HepG2 (cell line): ENCODE results near the gene CCDC88C. TPM values are rescaled to one million over a fixed set of nuclear protein-coding genes. Genes with fewer than 3 reads are reported as not detected.

Source experiments
- ATAC-seq: fragments of 200-7000 bp; cut with Tn5 transposase; 3 replicates; pipeline ENCODE4 v1.9.1; 2020; ENCODE audit warnings: mild to moderate bottlenecking, moderate library complexity
- BruUV-seq: library from RNA; stranded (reverse); fragments of 400-500 nt; replicated peaks from 2 replicates; lab custom pipeline; 2021; lab: Mats Ljungman, UMichigan
- CTCF ChIA-PET: fragments of 300-600 bp; formaldehyde crosslinking; extraction: SDS; loops from one replicate; lab custom pipeline; 2021; ENCODE audit warnings: low total read pairs, inconsistent platforms, low intra/inter-chr PET ratio; lab: Yijun Ruan, JAX
- POLR2A ChIA-PET: fragments of 350-600 bp; sonication (Branson Sonifier 250); formaldehyde crosslinking; loops from one replicate; lab custom pipeline; 2020; ENCODE audit warnings: antibody characterized with exemption, inconsistent platforms; lab: Yijun Ruan, JAX
- DNase-seq: peaks from one replicate; pipeline ENCODE4 v3.0.0-alpha.2; 2015; ENCODE audit warnings: low spot score
- FAIRE-seq: peaks from 3 replicates; lab custom pipeline; 2011; peaks lifted over from hg19 to GRCh38; lab: Jason Lieb, UNC
- H2AFZ ChIP-seq: one replicate; pipeline ENCODE4 v1.6.1; 2011; ENCODE audit warnings: low read length, inconsistent platforms
- H3K27ac ChIP-seq: fragments of 300-600 bp; 3 replicates; pipeline ENCODE4 v1.8.0; 2011; ENCODE audit warnings: mixed run types, mild to moderate bottlenecking, mixed read lengths, low read length, inconsistent platforms; ENCODE audit not compliant: insufficient read depth; ENCODE audit errors: extremely low read length
- H3K27me3 ChIP-seq, 2 experiments: fragments of 200-600 bp in 1 of 2; 2 replicates in 1 of 2; 3 replicates in 1 of 2; pipeline versions ENCODE4 v1.6.0 to v1.8.0; 2011; ENCODE audit warnings: low read length in 2 of 2, mild to moderate bottlenecking in 2 of 2, moderate library complexity in 2 of 2, inconsistent platforms in 1 of 2; ENCODE audit not compliant: insufficient read depth in 2 of 2, control insufficient read depth in 1 of 2
- H3K36me3 ChIP-seq, 2 experiments: fragments of 200-600 bp in 1 of 2; replicated peaks in 1 of 2; 2 replicates in 1 of 2; 3 replicates in 1 of 2; pipeline versions ENCODE4 v1.5.1 to v1.8.0; 2011; ENCODE audit warnings: low read length in 2 of 2, inconsistent platforms in 1 of 2; ENCODE audit not compliant: insufficient read depth in 2 of 2, control insufficient read depth in 1 of 2
- H3K4me1 ChIP-seq: 2 replicates; pipeline ENCODE4 v1.5.1; 2012; ENCODE audit warnings: low read length, inconsistent platforms; ENCODE audit not compliant: insufficient read depth
- H3K4me2 ChIP-seq: 2 replicates; pipeline ENCODE4 v1.6.0; 2011; ENCODE audit warnings: low read depth, low read length, inconsistent platforms
- H3K4me3 ChIP-seq, 3 experiments: fragments of 200-600 bp in 1 of 3; sonication (generic), shearing (Covaris generic) in 1 of 3; replicated peaks in 1 of 3; 2 replicates each; pipeline ENCODE4 v1.5.1; 2011 to 2016; ENCODE audit warnings: low read length in 3 of 3, inconsistent platforms in 2 of 3, low read depth in 2 of 3, mild to moderate bottlenecking in 2 of 3, control low read depth in 1 of 3, mixed read lengths in 1 of 3; ENCODE audit not compliant: insufficient read depth in 1 of 3
- H3K79me2 ChIP-seq: one replicate; pipeline ENCODE4 v1.6.1; 2011; ENCODE audit warnings: low read length, inconsistent platforms; ENCODE audit not compliant: insufficient read depth
- H3K9ac ChIP-seq: 2 replicates; pipeline ENCODE4 v1.6.0; 2011; ENCODE audit warnings: mild to moderate bottlenecking, low read depth, low read length, inconsistent platforms; ENCODE audit not compliant: insufficient read depth
- H3K9me3 ChIP-seq: 2 replicates; pipeline ENCODE4 v1.5.1; 2012; ENCODE audit warnings: mild to moderate bottlenecking, low read length
- H4K20me1 ChIP-seq: 2 replicates; pipeline ENCODE4 v1.6.0; 2011; ENCODE audit warnings: inconsistent platforms, mild to moderate bottlenecking, low read length, moderate library complexity; ENCODE audit not compliant: insufficient read depth
- AKAP8 ChIP-seq: sonication (generic); formaldehyde crosslinking; IDR thresholded peaks from 2 replicates; pipeline ENCODE4 v1.5.1; 2020; ENCODE audit warnings: mild to moderate bottlenecking, missing genetic modification reagents
- ARID2 ChIP-seq: sonication (generic); formaldehyde crosslinking; IDR thresholded peaks from 2 replicates; pipeline ENCODE4 v1.8.1; 2022; ENCODE audit warnings: mild to moderate bottlenecking, missing genetic modification reagents, borderline replicate concordance
- GPBP1L1 ChIP-seq: sonication (generic); formaldehyde crosslinking; IDR thresholded peaks from 2 replicates; pipeline ENCODE4 v1.5.0; 2020; ENCODE audit warnings: mild to moderate bottlenecking, missing genetic modification reagents
- JUN ChIP-seq: sonication (generic); formaldehyde crosslinking; IDR thresholded peaks from 2 replicates; pipeline ENCODE4 v1.4.0; 2020; ENCODE audit warnings: mild to moderate bottlenecking, missing genetic modification reagents
- MEF2D ChIP-seq: sonication (generic); formaldehyde crosslinking; IDR thresholded peaks from 2 replicates; pipeline ENCODE4 v1.5.1; 2020; ENCODE audit warnings: mild to moderate bottlenecking, missing genetic modification reagents
- NFYC ChIP-seq: IDR thresholded peaks from 2 replicates; pipeline ENCODE4 v1.6.1; 2016; ENCODE audit warnings: missing genetic modification reagents, missing compliant biosample characterization
- NKX3-1 ChIP-seq: sonication (generic); formaldehyde crosslinking; IDR thresholded peaks from 2 replicates; pipeline ENCODE4 v1.5.0; 2020; ENCODE audit warnings: missing genetic modification reagents
- NRL ChIP-seq: sonication (generic); formaldehyde crosslinking; IDR thresholded peaks from 2 replicates; pipeline ENCODE4 v1.5.0; 2020; ENCODE audit warnings: missing genetic modification reagents, mild to moderate bottlenecking, moderate library complexity, borderline replicate concordance
- RCOR2 ChIP-seq: IDR thresholded peaks from 2 replicates; pipeline ENCODE4 v1.6.1; 2016; ENCODE audit warnings: missing biosample characterization, missing genetic modification reagents
- SNAPC2 ChIP-seq: sonication (generic); formaldehyde crosslinking; IDR thresholded peaks from 2 replicates; pipeline ENCODE4 v1.8.1; 2022; ENCODE audit warnings: mild to moderate bottlenecking, missing genetic modification reagents
- YEATS2 ChIP-seq: sonication (generic); formaldehyde crosslinking; IDR thresholded peaks from 2 replicates; pipeline ENCODE4 v1.4.0; 2020; ENCODE audit warnings: missing genetic modification reagents, borderline replicate concordance
- ZNF234 ChIP-seq: sonication (generic); formaldehyde crosslinking; conservative IDR thresholded peaks from 2 replicates; pipeline ENCODE4 v1.5.1; 2020; ENCODE audit warnings: mild to moderate bottlenecking, missing genetic modification reagents
- ZNF343 ChIP-seq: sonication (generic); formaldehyde crosslinking; IDR thresholded peaks from 2 replicates; pipeline ENCODE4 v1.4.0; 2020; ENCODE audit warnings: mild to moderate bottlenecking, missing genetic modification reagents
- ZNF362 ChIP-seq: sonication (generic); formaldehyde crosslinking; IDR thresholded peaks from 2 replicates; pipeline ENCODE4 v1.4.0; 2020; ENCODE audit warnings: missing genetic modification reagents, mild to moderate bottlenecking, borderline replicate concordance
- ZNF44 ChIP-seq: sonication (generic); formaldehyde crosslinking; IDR thresholded peaks from 2 replicates; pipeline ENCODE4 v1.5.1; 2020; ENCODE audit warnings: mild to moderate bottlenecking, missing genetic modification reagents
- ZNF503 ChIP-seq: sonication (generic); formaldehyde crosslinking; IDR thresholded peaks from 2 replicates; pipeline ENCODE4 v1.4.0; 2020; ENCODE audit warnings: missing genetic modification reagents
- ZNF639 ChIP-seq: conservative IDR thresholded peaks from 2 replicates; pipeline ENCODE4 v1.6.1; 2018; ENCODE audit warnings: missing genetic modification reagents
- ZNF674 ChIP-seq: sonication (generic); formaldehyde crosslinking; IDR thresholded peaks from 2 replicates; pipeline ENCODE4 v1.5.0; 2020; ENCODE audit warnings: low read depth, mild to moderate bottlenecking, missing genetic modification reagents
- ZNF678 ChIP-seq: sonication (generic); formaldehyde crosslinking; IDR thresholded peaks from 2 replicates; pipeline ENCODE4 v1.4.0; 2020; ENCODE audit warnings: mild to moderate bottlenecking, missing genetic modification reagents
- ZNF792 ChIP-seq: IDR thresholded peaks from 2 replicates; pipeline ENCODE4 v1.6.1; 2016
- WGBS: methylation state at CpG from one replicate; pipeline ENCODE4 v1.1.6; 2017; ENCODE audit warnings: low lambda C conversion rate; 5-methylcytosine and 5-hydroxymethylcytosine counted together
- in situ Hi-C: cut with HindIII; loops from 2 replicates; pipeline ENCODE4 v1.10.0; 2017; ENCODE audit warnings: low pct_unique_long_range_greater_than_20kb; ENCODE audit not compliant: extremely low pct_ligation_motif_present
- intact Hi-C: fragments of 100-400 bp; cut with micrococcal nuclease; formaldehyde crosslinking; loops from one replicate; pipeline ENCODE4 v1.10.0; 2022; ENCODE audit not compliant: unreplicated experiment
- polyA plus RNA-seq, 8 experiments: library from polyadenylated mRNA; depleted of rRNA in 3 of 8; stranded (reverse) in 7 of 8; unstranded in 1 of 8; fragments of >200 nt; fragmentation: Illumina TruSeq in 4 of 8; extraction: Trizol in 4 of 8; gene quantifications; 2 replicates each; pipeline versions ENCODE4 v1.2.1 to v1.2.3, GENCODE V29; 2011 to 2016; ENCODE audit warnings: low read depth in 4 of 8, missing spikeins in 1 of 8, mixed read lengths in 1 of 8; ENCODE audit not compliant: insufficient read depth in 1 of 8
- total RNA-seq, 5 experiments: library from RNA; depleted of rRNA; stranded (reverse); fragments of >200 nt; fragmentation: Illumina TruSeq; extraction: Trizol; gene quantifications; 2 replicates each; pipeline ENCODE4 v1.2.3, GENCODE V29; 2016; ENCODE audit warnings: low read depth in 1 of 5

Gene CCDC88C
- total and polyA plus RNA-seq, 2 of the 13 experiments (the other 11 are each of a cell fraction or from before 2014, with no cell fraction given), result 3.6 to 11.7 TPM

- BruUV-seq, result no TSS peak
- H3K4me1 ChIP-seq, result peaks cover 1% of the 10 kb centered on the region
- WGBS, result 95% methylated on average over 4 of the region's 7 CpGs
- POLR2A ChIA-PET, result no interaction called here
- DNase-seq (no peak), FAIRE-seq (no peak), ATAC-seq (no peak)
- no peak overlapping the region for H3K9ac ChIP-seq
- no peak overlapping the region for H3K4me2 ChIP-seq
- H4K20me1 ChIP-seq, result no peaks in the 10 kb centered on the region
- CTCF ChIA-PET, result no interaction called here
- in situ Hi-C loops (no loop called here), intact Hi-C loops (no loop called here)
- no peak overlapping the region for H2AFZ ChIP-seq
- H3K27ac ChIP-seq, result no peak overlapping the region
- H3K79me2 ChIP-seq, result no peaks in the 10 kb centered on the region
- H3K36me3 ChIP-seq, result peaks cover 4 to 38% of the 10 kb centered on the region in 2 experiments; a peak in 3 of 5 replicates
- no peaks in the 10 kb centered on the region for H3K27me3 ChIP-seq
- no peak overlapping the region for H3K4me3 ChIP-seq
- no peak for TF ChIP-seq SNAPC2 (CRISPR knock-in tag)
- no peak for TF ChIP-seq YEATS2 (CRISPR knock-in tag)
- no peak for TF ChIP-seq MEF2D (CRISPR knock-in tag)
- no peak for TF ChIP-seq ZNF678
- TF ChIP-seq ZNF792 (CRISPR knock-in tag), result no peak
- no peak for TF ChIP-seq ZNF44 (CRISPR knock-in tag)
- no peak for TF ChIP-seq JUN
- TF ChIP-seq NKX3-1 (CRISPR knock-in tag), result no peak
- TF ChIP-seq ZNF503 (CRISPR knock-in tag), result no peak
- no peak for TF ChIP-seq RCOR2 (CRISPR knock-in tag)
- no peak for TF ChIP-seq ARID2
- TF ChIP-seq ZNF362 (CRISPR knock-in tag), result no peak
- TF ChIP-seq ZNF674 (CRISPR knock-in tag), result no peak
- no peak for TF ChIP-seq AKAP8 (CRISPR knock-in tag)
- TF ChIP-seq NFYC (CRISPR knock-in tag), result no peak
- no peak for TF ChIP-seq NRL (CRISPR knock-in tag)
- no peak for TF ChIP-seq ZNF343 (CRISPR knock-in tag)
- TF ChIP-seq ZNF234, result no peak
- TF ChIP-seq GPBP1L1 (CRISPR knock-in tag), result no peak
- TF ChIP-seq ZNF639 (CRISPR knock-in tag), result no peak
- no peaks in the 10 kb centered on the region for H3K9me3 ChIP-seq
Measured at GRCh38 chr14:91338379-91338778, 79.2 kb downstream of the CCDC88C start.
